Right ventricle myocardium inferior (tissue), 1 donor: ENCODE measurements around the gene PLA2G4A. TPM values are rescaled to one million over a fixed set of nuclear protein-coding genes. Genes with fewer than 3 reads are reported as not detected.

Experiments
- ATAC-seq: fragments of 200-7000 bp; cut with Tn5 transposase; one replicate; pipeline ENCODE4 v1.9.1; 2020; ENCODE audit warnings: mild to moderate bottlenecking, moderate library complexity
- DNase-seq: peaks from one replicate; pipeline ENCODE4 v3.0.0; 2021; ENCODE audit errors: missing footprints
- intact Hi-C: fragments of 100-400 bp; cut with DNase I; formaldehyde crosslinking; loops from one replicate; pipeline ENCODE4 v1.11.0; 2022
- total RNA-seq: library from RNA; stranded (reverse); fragmentation: NEBNext Ultra II Directional; extraction: Animal tissue kit (Norgen Biotek cat#: 25700); gene quantifications from one replicate; pipeline ENCODE4 v1.2.1, GENCODE V29; 2021
- donor health status: DM: no; HTN: yes; CAD: no; lungs with severe emphysema.

PLA2G4A gene
- total RNA-seq, 1 donor from 2014 or later: 2.5 TPM

DNA sequence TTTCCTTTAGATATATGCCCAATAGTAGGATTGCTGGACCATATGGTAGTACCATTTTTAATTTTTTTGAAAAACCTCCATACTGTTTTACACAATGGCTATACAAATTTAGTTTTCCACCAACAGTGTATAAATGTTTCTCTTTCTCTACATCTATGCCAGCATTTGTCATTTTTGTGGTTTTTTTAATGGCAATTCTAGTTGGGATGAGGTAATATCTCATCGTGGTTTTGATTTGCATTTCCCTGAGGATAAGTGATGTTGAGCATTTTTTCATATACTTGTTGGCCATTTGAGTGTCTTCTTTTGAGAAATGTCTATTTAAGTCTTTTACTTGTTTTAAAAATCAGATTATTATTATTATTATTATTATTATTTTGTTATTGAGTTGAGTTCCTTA, 35.5 kb downstream of the PLA2G4A start:
- intact Hi-C loops: no loop called here
- ATAC-seq (no peak), DNase-seq (no peak)

DNA sequence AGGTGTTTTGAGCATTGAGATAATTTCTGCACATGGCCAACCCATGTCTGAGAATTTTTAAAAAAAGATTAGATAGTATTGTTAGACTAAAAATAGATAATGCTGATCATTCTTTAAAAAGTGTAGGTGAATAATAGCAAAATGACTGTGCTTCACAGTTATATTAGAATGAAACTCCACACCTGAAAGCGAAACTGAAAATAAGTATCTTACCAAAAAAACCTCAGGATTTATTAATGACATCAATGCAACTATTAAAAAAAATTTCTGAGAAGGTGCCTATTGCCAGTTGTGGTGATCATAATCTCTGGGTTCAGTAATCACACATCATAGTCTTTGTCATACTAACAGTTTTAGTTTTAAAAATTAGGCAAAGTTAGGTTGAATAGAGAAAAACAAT, 36.5 kb downstream of the PLA2G4A start:
- no peak for ATAC-seq
- DNase-seq: no peak
- intact Hi-C loops: no loop called here

DNA sequence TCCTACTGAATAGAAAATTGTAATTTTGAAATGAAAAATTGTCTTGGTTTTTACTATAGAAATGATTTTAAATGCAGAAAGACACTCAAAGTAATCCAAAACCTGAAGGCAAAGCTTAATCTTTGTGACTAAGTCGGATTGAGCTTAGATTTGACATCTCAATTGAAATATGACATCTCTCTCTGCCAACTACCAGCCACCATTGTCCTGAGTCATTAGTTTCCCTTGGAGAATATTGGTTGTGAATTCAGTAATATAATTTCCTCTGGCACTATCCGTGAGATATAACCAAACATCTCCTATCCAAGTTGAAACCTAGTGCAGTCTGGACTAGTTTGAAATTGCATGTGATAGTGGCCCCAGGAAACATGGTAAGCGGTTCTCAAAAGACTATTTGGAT, 37.1 kb downstream of the PLA2G4A start:
- DNase-seq (no peak), ATAC-seq (no peak)
- intact Hi-C loops: no loop called here

DNA sequence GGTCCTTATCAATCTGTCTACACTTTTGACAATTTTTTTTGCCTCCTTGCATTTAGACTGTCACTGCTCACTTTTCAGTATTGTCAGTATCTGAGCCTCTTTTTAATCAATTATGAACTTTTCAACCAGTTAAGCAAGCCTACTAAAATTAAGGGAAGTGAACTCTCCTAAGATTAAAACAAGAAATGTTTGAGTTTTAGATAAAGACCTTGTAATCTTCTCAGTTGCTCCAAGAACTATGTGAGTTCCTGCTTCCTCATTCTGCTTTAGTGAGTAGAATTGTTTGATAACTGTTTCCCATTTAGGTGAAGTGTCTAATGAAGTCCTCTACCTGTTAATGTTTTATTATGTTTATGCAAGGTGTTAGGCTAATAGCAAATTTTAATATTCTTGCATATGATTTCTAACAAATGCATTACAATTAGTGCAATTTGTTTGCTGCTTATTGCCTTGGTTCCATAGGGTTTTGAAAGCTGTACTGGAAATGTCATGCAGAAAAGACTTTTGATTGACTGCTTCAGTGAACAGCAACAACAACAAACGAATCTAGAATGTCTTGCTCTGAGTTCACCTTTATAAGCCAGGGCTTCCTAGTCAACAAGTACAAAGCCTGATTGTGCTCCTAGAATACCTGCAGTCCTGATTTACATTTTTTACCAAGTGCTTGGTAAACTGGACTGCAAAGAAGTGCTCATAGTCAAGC, 40.9 kb downstream of the PLA2G4A start:
- intact Hi-C loops: no loop called here
- ATAC-seq (no peak), DNase-seq (no peak)

DNA sequence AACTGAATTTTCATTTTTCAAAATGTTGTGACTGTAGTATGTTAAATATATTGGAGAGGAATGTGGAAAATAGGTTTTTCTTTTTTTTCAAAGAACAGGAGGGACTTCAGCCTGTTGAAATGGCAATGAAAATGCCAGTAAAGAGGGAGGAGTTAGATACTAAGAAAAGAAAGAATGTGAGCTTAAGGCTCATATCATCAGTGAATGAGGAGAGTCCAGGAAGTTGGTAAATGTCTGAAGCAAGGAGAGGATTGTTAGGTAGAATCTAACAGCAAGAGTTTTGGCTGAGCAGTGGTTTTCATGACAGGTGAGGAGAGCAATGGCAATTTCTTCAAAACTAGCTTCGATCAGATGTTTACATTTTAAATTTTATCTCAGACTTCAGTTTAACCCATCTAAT, 43.0 kb downstream of the PLA2G4A start:
- no peak for ATAC-seq
- intact Hi-C loops: no loop called here
- DNase-seq: no peak

DNA sequence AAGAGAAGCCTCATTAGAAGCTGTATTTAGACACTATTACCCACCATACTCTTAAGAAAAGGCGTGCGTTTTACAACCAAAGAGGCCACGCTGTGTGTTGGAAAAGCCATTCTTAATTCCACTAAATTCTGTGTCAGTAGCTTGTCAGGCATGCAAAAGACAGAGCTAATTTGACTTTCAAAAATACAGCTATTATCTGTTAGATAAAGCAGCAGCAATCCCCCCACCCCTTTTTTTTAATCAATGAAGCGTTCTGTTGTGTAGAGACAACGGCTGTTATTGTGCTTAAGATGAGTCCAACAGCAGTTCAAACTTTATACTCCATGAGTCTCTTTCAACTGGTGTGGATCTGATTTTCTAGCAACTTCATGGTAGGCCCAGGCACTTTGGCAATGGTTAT, 43.5 kb downstream of the PLA2G4A start:
- intact Hi-C loops: no loop called here
- no peak for DNase-seq
- no peak for ATAC-seq

DNA sequence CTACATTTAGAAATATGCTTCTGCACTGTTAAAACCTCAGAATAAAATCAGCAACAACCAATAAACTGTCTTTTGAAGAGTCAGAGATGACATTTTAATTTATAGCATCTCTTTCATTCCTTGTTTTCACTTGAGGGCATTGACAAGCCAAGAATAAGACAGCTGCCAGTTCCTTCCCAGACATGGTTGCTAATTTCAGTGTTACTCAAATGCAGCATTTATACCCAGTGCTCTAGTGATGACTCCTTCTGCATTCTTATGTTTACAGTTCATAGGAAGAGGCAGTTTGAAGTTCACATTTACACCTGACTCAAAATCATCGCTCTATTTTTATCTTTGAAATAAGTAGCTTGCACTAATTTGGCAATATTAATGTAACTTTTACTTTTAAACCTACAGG, 44.9 kb downstream of the PLA2G4A start:
- ATAC-seq: no peak
- intact Hi-C loops: no loop called here
- DNase-seq: no peak

DNA sequence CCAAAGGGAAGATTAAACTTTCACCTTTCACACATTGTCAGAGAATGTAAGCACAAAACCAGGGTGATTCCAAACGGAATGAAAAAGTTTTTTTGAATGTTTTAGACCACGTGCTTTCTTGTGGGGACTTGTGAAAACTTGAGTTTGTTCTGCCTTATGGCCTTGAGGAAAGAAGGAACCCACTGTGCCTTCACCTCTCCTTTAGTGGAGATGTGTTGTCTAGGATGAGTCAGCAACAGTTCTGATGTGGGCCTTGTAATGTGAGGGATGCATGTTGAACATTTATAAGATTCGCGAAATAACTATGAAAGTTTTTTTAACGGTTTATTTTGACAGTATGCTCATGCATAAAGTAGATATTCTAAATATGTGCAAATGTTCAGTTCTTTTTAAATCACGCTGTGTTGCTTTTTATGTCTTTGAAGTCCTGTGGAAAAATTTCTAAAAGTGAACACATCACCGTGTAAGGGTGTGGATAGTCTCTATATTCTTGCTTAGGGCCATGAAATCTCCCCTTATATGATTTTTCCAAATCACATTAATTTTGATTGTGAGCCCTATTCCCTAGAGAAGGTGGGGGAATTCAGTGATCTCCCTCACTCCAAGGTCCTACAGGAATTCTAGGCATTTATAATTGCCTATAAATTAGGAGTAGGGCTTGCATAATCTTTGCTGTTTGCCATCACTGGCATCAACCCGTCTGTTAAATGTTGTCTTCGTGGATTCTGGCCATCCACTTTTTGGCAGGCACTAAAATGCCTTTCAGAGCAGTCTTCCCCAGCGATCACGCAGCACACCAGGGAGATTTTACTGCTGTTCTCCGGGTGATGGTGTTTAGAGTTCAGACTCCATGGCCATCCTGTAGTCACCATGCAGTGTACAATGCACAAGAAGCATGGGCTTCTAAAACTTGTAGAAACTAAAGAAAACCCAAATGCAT, 47.4 kb downstream of the PLA2G4A start:
- intact Hi-C loops: no loop called here
- no peak for ATAC-seq
- DNase-seq: no peak

DNA sequence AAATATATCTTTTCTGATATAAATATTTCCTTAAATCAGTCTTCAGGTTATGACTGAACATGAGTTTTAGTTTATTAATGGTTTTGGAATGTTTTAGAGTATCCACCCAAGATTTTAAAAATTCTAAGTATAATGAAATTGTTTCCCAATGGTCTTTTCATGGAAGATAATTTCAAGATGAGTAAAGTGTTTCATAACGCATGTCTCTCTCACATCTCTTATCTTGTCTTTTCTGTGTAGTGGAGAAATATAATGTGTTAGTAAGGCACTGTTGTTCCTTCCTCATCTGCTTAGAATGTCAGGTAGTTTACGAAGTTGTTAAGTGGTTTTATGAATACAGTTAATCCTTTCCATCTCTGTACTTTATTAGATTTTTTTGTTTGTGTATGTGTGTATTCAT, 49.6 kb downstream of the PLA2G4A start:
- intact Hi-C loops: no loop called here
- no peak for ATAC-seq
- no peak for DNase-seq

DNA sequence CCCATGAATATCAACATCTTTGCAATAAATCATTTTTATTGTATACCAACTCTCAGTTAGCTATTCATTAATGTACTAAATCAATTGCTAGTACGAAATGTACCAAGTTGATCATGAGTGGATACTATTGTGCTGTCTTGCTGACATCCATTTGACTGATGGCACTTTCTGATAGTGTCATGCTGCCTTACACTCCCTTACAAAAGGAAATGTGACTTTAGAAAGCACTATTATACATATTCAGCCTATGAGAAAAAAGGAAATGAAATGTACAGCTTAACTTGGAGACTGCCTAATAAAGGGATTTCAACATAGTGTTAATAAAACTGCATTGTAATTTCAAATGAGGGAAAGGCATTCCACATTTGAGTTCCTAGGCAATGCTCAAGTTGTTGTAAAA, 52.2 kb downstream of the PLA2G4A start:
- no peak for ATAC-seq
- intact Hi-C loops: no loop called here

DNA sequence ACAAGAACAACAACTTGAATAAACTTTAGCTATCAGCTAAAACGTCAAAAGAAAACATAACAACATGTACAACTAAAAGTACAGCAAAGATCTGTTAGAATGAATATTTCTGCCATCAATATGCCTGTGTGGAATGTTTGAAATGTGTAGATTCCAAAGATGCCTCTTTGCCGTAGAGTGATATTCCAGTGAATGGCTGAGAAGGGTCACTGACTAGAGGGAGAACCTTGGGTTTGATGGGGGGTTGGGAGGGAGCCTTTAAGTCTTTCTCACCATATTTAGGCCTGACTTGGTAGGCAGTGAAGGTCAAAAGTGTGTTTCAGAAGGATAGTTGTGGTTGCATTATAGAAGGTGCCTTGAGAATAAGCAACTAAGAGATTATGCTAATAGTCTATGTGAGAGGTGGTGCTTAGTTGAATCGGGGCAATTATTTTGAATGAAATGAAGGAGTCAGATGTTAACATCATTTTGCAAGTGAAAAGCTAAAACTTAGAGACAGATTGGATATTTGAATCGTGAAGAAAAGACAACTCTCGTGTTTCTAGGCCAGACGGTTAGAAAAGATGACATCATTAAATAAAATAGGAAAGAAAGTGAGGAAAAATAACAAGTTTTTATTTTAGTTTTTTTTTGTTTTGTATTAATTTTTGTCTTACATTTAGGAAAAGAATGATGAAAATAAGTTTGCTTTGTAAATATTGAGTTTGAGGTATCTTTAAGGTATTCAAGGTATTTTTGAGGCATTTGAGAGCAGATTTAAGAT, 53.8 kb downstream of the PLA2G4A start:
- ATAC-seq (no peak), DNase-seq (no peak)
- intact Hi-C loops: no loop called here

More for the DNA sequence above, 52.2 kb downstream of the PLA2G4A start:
- DNase-seq: no peak

DNA sequence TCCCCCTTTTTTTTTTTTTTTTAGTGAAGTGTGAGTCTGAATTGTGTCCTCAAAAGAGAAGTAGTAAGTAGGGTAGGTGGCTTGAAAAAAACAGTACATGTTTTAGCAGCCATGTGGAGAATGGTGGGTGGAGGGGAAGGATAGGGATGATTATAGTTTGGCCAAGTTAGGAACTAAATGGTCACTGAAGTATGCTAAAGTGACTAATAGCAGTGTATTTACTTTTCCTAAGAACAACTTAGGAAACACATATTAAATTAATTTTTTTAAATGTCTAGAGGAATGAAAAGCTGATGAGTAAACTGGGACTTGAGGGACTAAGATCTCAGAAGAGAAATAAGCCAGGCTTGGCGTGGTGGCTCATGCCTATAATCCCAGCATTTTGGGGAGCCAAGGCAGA, 55.5 kb downstream of the PLA2G4A start:
- DNase-seq (no peak), ATAC-seq (no peak)
- intact Hi-C loops: no loop called here

DNA sequence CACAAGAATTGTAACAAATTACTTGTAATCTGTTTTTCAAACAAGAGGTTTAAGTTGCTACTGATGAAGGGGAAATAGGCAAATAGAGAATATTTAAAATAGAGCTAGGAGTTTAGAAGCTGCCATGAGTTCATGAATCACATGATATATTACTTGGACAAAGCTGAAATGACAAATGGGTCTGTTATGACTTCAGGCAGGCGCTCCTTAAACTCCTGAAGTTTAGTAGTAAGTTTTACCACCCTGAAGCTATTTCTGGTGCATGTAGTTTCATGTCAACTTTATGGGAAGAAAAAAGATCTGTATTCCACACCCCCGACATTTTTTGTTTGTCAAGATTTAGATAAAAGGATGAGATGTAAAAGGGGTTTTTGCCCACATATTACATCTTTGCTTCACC, 58.5 kb downstream of the PLA2G4A start:
- ATAC-seq: no peak
- intact Hi-C loops: no loop called here
- no peak for DNase-seq

DNA sequence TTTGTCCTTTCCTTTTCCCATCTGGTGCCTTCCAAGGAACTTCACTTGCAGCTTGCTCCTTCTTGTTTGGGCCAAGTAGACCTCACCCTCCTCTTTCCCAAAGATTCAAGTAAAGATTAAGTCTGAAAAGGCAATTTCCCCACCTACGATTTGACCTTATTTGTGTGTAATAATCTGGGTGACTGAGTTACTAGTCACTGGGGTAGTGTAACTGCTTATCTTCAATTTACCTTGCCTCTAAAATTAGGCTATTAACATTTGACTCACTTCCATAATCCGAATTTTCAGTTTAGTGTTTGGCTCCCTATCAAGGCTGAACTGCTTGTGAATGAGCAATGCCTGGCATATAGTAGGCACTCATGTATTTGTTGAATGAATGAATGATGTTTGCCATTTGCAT, 59.6 kb downstream of the PLA2G4A start:
- intact Hi-C loops: no loop called here

DNA sequence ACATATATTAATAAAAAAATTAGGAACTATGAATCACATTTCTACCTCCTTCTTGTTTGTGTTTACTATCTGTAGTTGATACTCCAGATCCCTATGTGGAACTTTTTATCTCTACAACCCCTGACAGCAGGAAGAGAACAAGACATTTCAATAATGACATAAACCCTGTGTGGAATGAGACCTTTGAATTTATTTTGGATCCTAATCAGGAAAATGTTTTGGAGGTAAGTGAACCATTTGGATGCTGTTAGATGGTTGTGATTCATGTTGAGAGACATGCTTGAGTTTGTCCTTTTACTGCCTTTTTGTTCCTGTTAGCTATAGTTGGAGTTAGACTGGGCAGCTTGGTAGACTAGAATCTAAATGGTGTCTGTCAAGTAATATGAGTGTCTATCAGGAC, 64.2 kb downstream of the PLA2G4A start:
- ATAC-seq (no peak), DNase-seq (no peak)
- intact Hi-C loops: no loop called here

More for the DNA sequence above, 59.6 kb downstream of the PLA2G4A start:
- ATAC-seq (no peak), DNase-seq (no peak)

DNA sequence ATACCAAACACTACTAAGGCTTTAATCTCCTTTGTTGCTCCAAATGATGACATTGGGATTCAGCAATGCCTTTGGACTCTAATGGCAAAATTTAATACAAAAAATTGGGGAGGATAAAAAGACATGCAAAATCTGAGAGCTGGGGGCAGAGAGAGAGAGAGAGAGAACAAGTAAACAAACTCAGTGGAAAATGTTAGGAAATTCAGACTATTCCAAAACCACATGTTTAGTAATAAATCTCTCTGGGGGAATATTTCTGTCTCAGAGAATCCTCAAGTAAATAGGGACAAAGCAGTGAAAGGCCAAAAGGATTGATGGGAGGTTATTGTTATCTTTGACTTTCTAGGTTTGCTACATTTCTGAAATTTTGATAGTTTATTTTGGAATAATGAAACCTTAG, 65.7 kb downstream of the PLA2G4A start:
- ATAC-seq: peak; percentile 24
- intact Hi-C loops: no loop called here
- DNase-seq: no peak

DNA sequence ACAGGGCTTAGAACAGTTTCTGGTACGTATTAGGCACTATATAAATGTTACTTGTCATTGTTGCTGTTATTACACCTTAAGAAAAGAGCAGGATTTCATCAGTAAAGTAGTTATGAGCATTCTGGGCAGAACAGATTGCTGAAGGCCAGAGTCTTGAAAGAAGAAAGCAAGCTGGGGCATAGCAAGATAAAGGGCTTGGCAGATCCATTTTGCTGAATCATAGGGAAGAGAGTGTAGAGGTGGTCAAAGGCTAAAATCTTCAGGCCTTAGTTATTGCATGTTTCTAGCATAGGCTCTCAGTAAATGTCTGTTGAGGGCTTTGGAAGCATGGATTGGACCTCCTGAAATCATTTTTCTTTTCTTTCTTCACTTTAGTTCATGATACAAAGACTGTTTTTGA, 67.5 kb downstream of the PLA2G4A start:
- intact Hi-C loops: no loop called here
- ATAC-seq: peak; percentile 71
- DNase-seq: no peak

DNA sequence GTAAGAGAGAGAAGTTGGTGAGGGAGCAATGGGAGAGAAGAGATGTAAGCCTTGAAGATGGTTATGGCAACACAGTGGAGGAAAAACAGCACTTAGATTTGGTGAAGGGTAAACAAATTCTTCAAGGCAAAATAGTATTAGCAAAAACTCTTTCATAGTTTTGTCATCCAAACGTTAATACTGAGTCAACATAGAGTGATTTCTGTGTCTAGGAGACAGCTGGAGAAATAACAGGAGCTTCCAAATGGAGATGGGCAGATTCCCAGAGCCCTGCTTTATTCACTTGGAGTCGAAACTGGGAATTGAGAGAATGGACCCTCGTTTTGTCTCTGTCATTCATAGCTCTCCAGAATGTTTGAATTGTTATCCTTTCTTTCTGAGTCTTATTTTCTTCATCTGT, 68.3 kb downstream of the PLA2G4A start:
- intact Hi-C loops: no loop called here
- ATAC-seq: peak; percentile 55
- no peak for DNase-seq

DNA sequence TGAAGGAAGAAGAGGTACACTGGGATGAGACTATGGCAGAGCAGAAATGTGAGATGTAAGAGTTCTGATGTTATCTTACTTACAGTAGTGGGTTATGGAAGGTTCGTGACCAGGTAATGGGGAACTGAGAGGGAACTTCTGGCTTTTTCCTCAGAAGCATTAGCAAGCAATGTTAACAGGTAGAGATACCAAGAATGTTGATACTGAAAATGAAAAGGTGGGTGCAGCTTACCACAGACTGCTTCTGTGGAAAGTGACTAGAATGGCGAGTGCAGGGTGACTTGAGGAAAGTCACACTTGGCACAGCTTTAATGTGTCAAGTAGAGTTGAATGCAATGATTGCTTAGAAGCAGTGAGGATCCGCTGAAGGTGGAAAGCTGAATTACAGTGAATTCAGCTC, 70.8 kb downstream of the PLA2G4A start:
- intact Hi-C loops: no loop called here
- no peak for ATAC-seq
- DNase-seq: no peak

DNA sequence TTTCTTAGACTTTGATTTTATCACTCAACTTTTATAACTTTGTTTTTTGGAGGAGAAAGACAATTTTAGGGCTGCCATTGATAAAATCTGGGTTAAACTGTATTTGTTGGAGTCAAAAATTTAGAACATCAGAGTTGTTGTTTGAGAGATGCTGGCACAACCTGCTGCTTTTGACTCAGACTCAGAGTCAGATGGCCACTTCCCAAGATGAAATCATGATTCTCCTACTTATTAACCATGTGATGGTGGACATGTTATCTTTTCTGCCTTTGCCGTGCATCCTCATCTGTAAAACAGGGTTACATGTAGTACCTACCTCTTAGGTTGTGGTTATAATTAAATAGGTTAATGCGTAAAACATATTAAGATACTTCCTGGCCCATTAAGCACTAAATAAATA, 71.2 kb downstream of the PLA2G4A start:
- intact Hi-C loops: no loop called here
- DNase-seq: no peak
- ATAC-seq: peak; percentile 40
